Measurements from ENCODE around the gene GSX2.

Gene GSX2

GRCh38 chr4:54061067-54061466 lies 38.9 kb upstream of the GSX2 start:
- no peak for DNase-seq
- no peak overlapping the region for H4K8ac ChIP-seq (ENCODE audit: low read length)
- H2BK12ac ChIP-seq (ENCODE audit: low read length in 2 of 2) = no peak overlapping the region
- H2BK120ac ChIP-seq (ENCODE audit: low read depth, low read length) = no peak overlapping the region
- no peak overlapping the region for H4K91ac ChIP-seq (ENCODE audit: low read length)
- H3K23ac ChIP-seq (ENCODE audit: low read length in 2 of 2) = no peak overlapping the region
- H3K18ac ChIP-seq (ENCODE audit: low read depth in 1 of 2, low read length in 2 of 2) = no peak overlapping the region
- no peak overlapping the region for H2BK5ac ChIP-seq (ENCODE audit: low read depth, low read length, poor library complexity, severe bottlenecking)
- H3K4me1 ChIP-seq (ENCODE audit: control insufficient read depth, insufficient read depth, low read depth, low read length) = peaks cover 6% of the 10 kb centered on the region
- no peaks in the 10 kb centered on the region for H3K27me3 ChIP-seq (ENCODE audit: control insufficient read depth in 1 of 2, insufficient read depth in 1 of 2, low read length in 2 of 2)
- H3K79me1 ChIP-seq (replicated peaks; ENCODE audit: low read length, poor library complexity, severe bottlenecking) = peaks cover 2% of the 10 kb centered on the region
- no peak overlapping the region for H3K4me2 ChIP-seq (ENCODE audit: low read length, poor library complexity, severe bottlenecking)
- H2AK5ac ChIP-seq (ENCODE audit: low read length, severe bottlenecking) = no peak overlapping the region
- no peak overlapping the region for H3K4ac ChIP-seq (ENCODE audit: low read depth in 1 of 2, low read length in 2 of 2)
- no peaks in the 10 kb centered on the region for H3K9me3 ChIP-seq (ENCODE audit: control insufficient read depth, low read length)
- H3K36me3 ChIP-seq (ENCODE audit: control insufficient read depth in 1 of 2, insufficient read depth in 2 of 2, low read depth in 1 of 2, low read length in 2 of 2) = peaks cover 0 to 7% of the 10 kb centered on the region in 2 experiments
- no peak overlapping the region for H2BK15ac ChIP-seq (ENCODE audit: low read depth, poor library complexity, severe bottlenecking)
- peak overlapping the region in 1 of 2 experiments; percentile 98 for H3K4me3 ChIP-seq (ENCODE audit: insufficient read depth in 1 of 2, low read depth in 1 of 2, low read length in 2 of 2)
- H3K14ac ChIP-seq (ENCODE audit: low read length in 2 of 2) = no peak overlapping the region
- no peak overlapping the region for H3K27ac ChIP-seq (ENCODE audit: low read length, poor library complexity, severe bottlenecking)
- peak overlapping the region; percentile 100 for H3K9ac ChIP-seq (ENCODE audit: low read length)
- no CpG with 5 or more reads among the region's 3 CpGs for WGBS
- no peak overlapping the region for H2AFZ ChIP-seq (ENCODE audit: low read depth, low read length)

- no peak overlapping the region for H2AFZ ChIP-seq (ENCODE audit: low read depth, low read length)
- H3K18ac ChIP-seq (ENCODE audit: low read depth in 1 of 2, low read length in 2 of 2) = no peak overlapping the region
- H3K14ac ChIP-seq (ENCODE audit: low read length in 2 of 2) = no peak overlapping the region
- H3K23ac ChIP-seq (ENCODE audit: low read length in 2 of 2) = no peak overlapping the region
- DNase-seq = no peak
- H3K9ac ChIP-seq (ENCODE audit: low read length) = peak overlapping the region; percentile 100
- H2BK15ac ChIP-seq (ENCODE audit: low read depth, poor library complexity, severe bottlenecking) = no peak overlapping the region
- H2BK120ac ChIP-seq (ENCODE audit: low read depth, low read length) = no peak overlapping the region
- no peak overlapping the region for H2BK12ac ChIP-seq (ENCODE audit: low read length in 2 of 2)
- no peak overlapping the region for H3K27ac ChIP-seq (ENCODE audit: low read length, poor library complexity, severe bottlenecking)
- no peaks in the 10 kb centered on the region for H3K9me3 ChIP-seq (ENCODE audit: control insufficient read depth, low read length)
- H2BK5ac ChIP-seq (ENCODE audit: low read depth, low read length, poor library complexity, severe bottlenecking) = no peak overlapping the region
- no peaks in the 10 kb centered on the region for H3K27me3 ChIP-seq (ENCODE audit: control insufficient read depth in 1 of 2, insufficient read depth in 1 of 2, low read length in 2 of 2)
- no peak overlapping the region for H2AK5ac ChIP-seq (ENCODE audit: low read length, severe bottlenecking)
- H3K79me1 ChIP-seq (replicated peaks; ENCODE audit: low read length, poor library complexity, severe bottlenecking) = peaks cover under 1% of the 10 kb centered on the region
- no peak overlapping the region for H4K91ac ChIP-seq (ENCODE audit: low read length)
- peaks cover 8% of the 10 kb centered on the region for H3K4me1 ChIP-seq (ENCODE audit: control insufficient read depth, insufficient read depth, low read depth, low read length)
- no peak overlapping the region for H4K8ac ChIP-seq (ENCODE audit: low read length)
- H3K4me2 ChIP-seq (ENCODE audit: low read length, poor library complexity, severe bottlenecking) = no peak overlapping the region
- peak overlapping the region in 1 of 2 experiments; percentile 98 for H3K4me3 ChIP-seq (ENCODE audit: insufficient read depth in 1 of 2, low read depth in 1 of 2, low read length in 2 of 2)
- no CpG with 5 or more reads among the region's 1 CpG for WGBS
- H3K4ac ChIP-seq (ENCODE audit: low read depth in 1 of 2, low read length in 2 of 2) = no peak overlapping the region
- H3K36me3 ChIP-seq (ENCODE audit: control insufficient read depth in 1 of 2, insufficient read depth in 2 of 2, low read depth in 1 of 2, low read length in 2 of 2) = peaks cover 0 to 7% of the 10 kb centered on the region in 2 experiments
Measured at GRCh38 chr4:54061873-54062272, 38.1 kb upstream of the GSX2 start.

GRCh38 chr4:54062392-54062791 lies 37.6 kb upstream of the GSX2 start:
- peak overlapping the region; percentile 47 for H3K4me2 ChIP-seq (ENCODE audit: low read length, poor library complexity, severe bottlenecking)
- no peak overlapping the region for H3K4ac ChIP-seq (ENCODE audit: low read depth in 1 of 2, low read length in 2 of 2)
- H4K91ac ChIP-seq (ENCODE audit: low read length) = no peak overlapping the region
- H3K27ac ChIP-seq (ENCODE audit: low read length, poor library complexity, severe bottlenecking) = no peak overlapping the region
- no peaks in the 10 kb centered on the region for H3K9me3 ChIP-seq (ENCODE audit: control insufficient read depth, low read length)
- H4K8ac ChIP-seq (ENCODE audit: low read length) = no peak overlapping the region
- H3K14ac ChIP-seq (ENCODE audit: low read length in 2 of 2) = no peak overlapping the region
- H2BK15ac ChIP-seq (ENCODE audit: low read depth, poor library complexity, severe bottlenecking) = no peak overlapping the region
- no peaks in the 10 kb centered on the region for H3K79me1 ChIP-seq (replicated peaks; ENCODE audit: low read length, poor library complexity, severe bottlenecking)
- H2BK120ac ChIP-seq (ENCODE audit: low read depth, low read length) = no peak overlapping the region
- H3K4me3 ChIP-seq (ENCODE audit: insufficient read depth in 1 of 2, low read depth in 1 of 2, low read length in 2 of 2) = peak overlapping the region in 1 of 2 experiments; percentile 98
- H2AK5ac ChIP-seq (ENCODE audit: low read length, severe bottlenecking) = no peak overlapping the region
- H3K36me3 ChIP-seq (ENCODE audit: control insufficient read depth in 1 of 2, insufficient read depth in 2 of 2, low read depth in 1 of 2, low read length in 2 of 2) = peaks cover 0 to 7% of the 10 kb centered on the region in 2 experiments
- no peak overlapping the region for H3K23ac ChIP-seq (ENCODE audit: low read length in 2 of 2)
- DNase-seq = no peak
- 68% methylated on average over 1 of the region's 3 CpGs for whole genome bisulfite sequencing
- no peak overlapping the region for H2BK5ac ChIP-seq (ENCODE audit: low read depth, low read length, poor library complexity, severe bottlenecking)
- no peak overlapping the region for H2BK12ac ChIP-seq (ENCODE audit: low read length in 2 of 2)
- no peak overlapping the region for H2AFZ ChIP-seq (ENCODE audit: low read depth, low read length)
- H3K18ac ChIP-seq (ENCODE audit: low read depth in 1 of 2, low read length in 2 of 2) = no peak overlapping the region
- H3K4me1 ChIP-seq (ENCODE audit: control insufficient read depth, insufficient read depth, low read depth, low read length) = peaks cover 8% of the 10 kb centered on the region
- no peaks in the 10 kb centered on the region for H3K27me3 ChIP-seq (ENCODE audit: control insufficient read depth in 1 of 2, insufficient read depth in 1 of 2, low read length in 2 of 2)
- H3K9ac ChIP-seq (ENCODE audit: low read length) = peak overlapping the region; percentile 100

- Histone ChIP-seq H2AFZ (ENCODE audit: low read depth, low read length) (no peak overlapping the region), H3K9ac (ENCODE audit: low read length) (peak overlapping the region; percentile 100), H3K27ac (ENCODE audit: low read length, poor library complexity, severe bottlenecking) (peak overlapping the region; percentile 83), H2BK12ac (ENCODE audit: low read length in 2 of 2) (no peak overlapping the region), H3K36me3 (ENCODE audit: control insufficient read depth in 1 of 2, insufficient read depth in 2 of 2, low read depth in 1 of 2, low read length in 2 of 2) (peaks cover 0 to 7% of the 10 kb centered on the region in 2 experiments), H3K14ac (ENCODE audit: low read length in 2 of 2) (no peak overlapping the region), H3K4me3 (ENCODE audit: insufficient read depth in 1 of 2, low read depth in 1 of 2, low read length in 2 of 2) (peak overlapping the region in 1 of 2 experiments; percentile 98), H3K27me3 (ENCODE audit: control insufficient read depth in 1 of 2, insufficient read depth in 1 of 2, low read length in 2 of 2) (no peaks in the 10 kb centered on the region), H3K79me1 (replicated peaks; ENCODE audit: low read length, poor library complexity, severe bottlenecking) (no peaks in the 10 kb centered on the region), H2BK15ac (ENCODE audit: low read depth, poor library complexity, severe bottlenecking) (no peak overlapping the region), H3K4me1 (ENCODE audit: control insufficient read depth, insufficient read depth, low read depth, low read length) (peaks cover 8% of the 10 kb centered on the region), H3K23ac (ENCODE audit: low read length in 2 of 2) (no peak overlapping the region), H4K8ac (ENCODE audit: low read length) (no peak overlapping the region), H2BK120ac (ENCODE audit: low read depth, low read length) (no peak overlapping the region), H2BK5ac (ENCODE audit: low read depth, low read length, poor library complexity, severe bottlenecking) (no peak overlapping the region), H2AK5ac (ENCODE audit: low read length, severe bottlenecking) (no peak overlapping the region), H3K4me2 (ENCODE audit: low read length, poor library complexity, severe bottlenecking) (peak overlapping the region; percentile 73), H4K91ac (ENCODE audit: low read length) (no peak overlapping the region), H3K9me3 (ENCODE audit: control insufficient read depth, low read length) (no peaks in the 10 kb centered on the region), H3K4ac (ENCODE audit: low read depth in 1 of 2, low read length in 2 of 2) (no peak overlapping the region), H3K18ac (ENCODE audit: low read depth in 1 of 2, low read length in 2 of 2) (no peak overlapping the region)
- WGBS = 0% methylated on average over 2 of the region's 4 CpGs
- peak; percentile 62 for DNase-seq
Measured at GRCh38 chr4:54063229-54063628, 36.7 kb upstream of the GSX2 start.

Data from mesenchymal stem cell (in vitro differentiated cells and primary cell).